ENCODE data around the gene RHCG. TPM values are rescaled to one million over a fixed set of nuclear protein-coding genes. Genes with fewer than 3 reads are reported as not detected.

RHCG gene
- total RNA-seq, 4 donors from 2014 or later = 1.5 to 140 (median 8.4) TPM

- Histone ChIP-seq H3K4me1 (peaks cover 0 to 13% (median 9%) of the 10 kb centered on the region in 3 donors), H3K4me3 (no peak overlapping the region), H3K36me3 (no peaks in the 10 kb centered on the region), H3K27me3 (peaks cover 48% of the 10 kb centered on the region), H3K27ac (no peak overlapping the region), H3K9me3 (no peaks in the 10 kb centered on the region)
- TF ChIP-seq, protein P1, sequence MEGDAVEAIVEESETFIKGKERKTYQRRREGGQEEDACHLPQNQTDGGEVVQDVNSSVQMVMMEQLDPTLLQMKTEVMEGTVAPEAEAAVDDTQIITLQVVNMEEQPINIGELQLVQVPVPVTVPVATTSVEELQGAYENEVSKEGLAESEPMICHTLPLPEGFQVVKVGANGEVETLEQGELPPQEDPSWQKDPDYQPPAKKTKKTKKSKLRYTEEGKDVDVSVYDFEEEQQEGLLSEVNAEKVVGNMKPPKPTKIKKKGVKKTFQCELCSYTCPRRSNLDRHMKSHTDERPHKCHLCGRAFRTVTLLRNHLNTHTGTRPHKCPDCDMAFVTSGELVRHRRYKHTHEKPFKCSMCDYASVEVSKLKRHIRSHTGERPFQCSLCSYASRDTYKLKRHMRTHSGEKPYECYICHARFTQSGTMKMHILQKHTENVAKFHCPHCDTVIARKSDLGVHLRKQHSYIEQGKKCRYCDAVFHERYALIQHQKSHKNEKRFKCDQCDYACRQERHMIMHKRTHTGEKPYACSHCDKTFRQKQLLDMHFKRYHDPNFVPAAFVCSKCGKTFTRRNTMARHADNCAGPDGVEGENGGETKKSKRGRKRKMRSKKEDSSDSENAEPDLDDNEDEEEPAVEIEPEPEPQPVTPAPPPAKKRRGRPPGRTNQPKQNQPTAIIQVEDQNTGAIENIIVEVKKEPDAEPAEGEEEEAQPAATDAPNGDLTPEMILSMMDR (IDR thresholded peaks at IDR 0.05) = no peak
- TF ChIP-seq POLR2AphosphoS5 (IDR thresholded peaks at IDR 0.05) = no peak
- no peak for TF ChIP-seq EP300 (IDR thresholded peaks at IDR 0.05)
- no peak for TF ChIP-seq POLR2A (IDR thresholded peaks at IDR 0.05)
- WGBS, 2 donors (ENCODE audit: low coverage in 1 of 2) = 80 to 94% methylated on average over 4 of the region's 5 CpGs
- no peak for ATAC-seq
These were observed 69.9 kb downstream of the RHCG start for GRCh38 chr15:89426500-89426899.

DNA sequence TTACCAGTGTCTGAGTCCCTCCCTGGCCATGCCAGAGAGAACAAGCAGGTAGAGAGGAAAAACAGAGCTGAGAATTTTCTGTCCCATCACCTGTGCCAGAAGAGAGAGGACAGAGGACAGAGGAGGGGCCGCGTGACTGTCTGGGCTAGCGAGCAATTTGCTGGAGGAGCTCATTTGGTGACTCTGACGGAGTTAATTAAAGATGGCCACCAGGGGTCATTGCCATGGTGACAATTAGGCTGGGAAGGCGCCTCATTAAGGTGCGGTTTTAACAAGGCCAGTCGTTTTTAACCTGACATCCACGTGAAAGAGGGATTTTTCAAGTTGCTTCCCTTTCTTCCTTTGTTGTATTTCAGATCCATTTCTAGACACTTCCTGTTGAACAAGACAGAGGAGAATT is 72.4 kb downstream of the RHCG start:
- H3K27ac ChIP-seq = no peak overlapping the region
- H3K4me3 ChIP-seq = no peak overlapping the region
- no peaks in the 10 kb centered on the region for H3K9me3 ChIP-seq
- ATAC-seq = no peak
- WGBS, 2 donors (ENCODE audit: low coverage in 1 of 2) = 28 to 29% methylated on average over 6 to 8 of the region's 8 CpGs
- H3K27me3 ChIP-seq = peaks cover 62% of the 10 kb centered on the region
- H3K4me1 ChIP-seq = no peaks in the 10 kb centered on the region
- TF ChIP-seq POLR2AphosphoS5 (IDR thresholded peaks at IDR 0.05) (no peak), EP300 (IDR thresholded peaks at IDR 0.05) (no peak), POLR2A (IDR thresholded peaks at IDR 0.05) (no peak)
- TF ChIP-seq, protein P1 (IDR thresholded peaks at IDR 0.05) = no peak
- no peaks in the 10 kb centered on the region for H3K36me3 ChIP-seq

Other genes starting within 250 kb of the RHCG start
- gene POLG, start 161.8 kb downstream of the RHCG start, total RNA-seq = 10 to 100 TPM; 40.5 to 57.3 (median 49.2) TPM
- gene TICRR, start 78.9 kb upstream of the RHCG start, total RNA-seq = 1 to 10 TPM in 1 of 4 donors, not detected in 3; 1.2 TPM
- 10 to 100 TPM; 17.0 to 26.3 (median 18.3) TPM for gene KIF7, start 158.9 kb upstream of the RHCG start, total RNA-seq
- 10 to 100 TPM in 1 of 4 donors, 1 to 10 TPM in 3; 1.2 to 22.2 (median 2.5) TPM for gene PLIN1, start 182.8 kb upstream of the RHCG start, total RNA-seq
- 10 to 100 TPM; 11.6 to 17.6 (median 16.4) TPM for gene PEX11A, start 194.2 kb upstream of the RHCG start, total RNA-seq
- gene WDR93, start 194.2 kb upstream of the RHCG start, total RNA-seq = under 1 TPM in 1 of 4 donors, not detected in 3; 0.15 TPM